Fibroblast of lung (primary cell): ENCODE results near the gene PACRG.

ENCODE experiments used
- CTCF ChIP-seq, 2 donors: IDR thresholded peaks in 1 of 2; conservative IDR thresholded peaks in 1 of 2; 1 replicate in 1 of 2; 2 replicates in 1 of 2; pipeline ENCODE4 v1.5.1; 2011 to 2012; ENCODE audit warnings: low read length in 2 of 2, control low read depth in 1 of 2, inconsistent platforms in 1 of 2, low read depth in 1 of 2, mild to moderate bottlenecking in 1 of 2
- EZH2 ChIP-seq: IDR thresholded peaks from 2 replicates; pipeline ENCODE4 v1.5.1; 2012; ENCODE audit warnings: low read length, control low read depth, mild to moderate bottlenecking; ENCODE audit errors: missing control alignments

DNA sequence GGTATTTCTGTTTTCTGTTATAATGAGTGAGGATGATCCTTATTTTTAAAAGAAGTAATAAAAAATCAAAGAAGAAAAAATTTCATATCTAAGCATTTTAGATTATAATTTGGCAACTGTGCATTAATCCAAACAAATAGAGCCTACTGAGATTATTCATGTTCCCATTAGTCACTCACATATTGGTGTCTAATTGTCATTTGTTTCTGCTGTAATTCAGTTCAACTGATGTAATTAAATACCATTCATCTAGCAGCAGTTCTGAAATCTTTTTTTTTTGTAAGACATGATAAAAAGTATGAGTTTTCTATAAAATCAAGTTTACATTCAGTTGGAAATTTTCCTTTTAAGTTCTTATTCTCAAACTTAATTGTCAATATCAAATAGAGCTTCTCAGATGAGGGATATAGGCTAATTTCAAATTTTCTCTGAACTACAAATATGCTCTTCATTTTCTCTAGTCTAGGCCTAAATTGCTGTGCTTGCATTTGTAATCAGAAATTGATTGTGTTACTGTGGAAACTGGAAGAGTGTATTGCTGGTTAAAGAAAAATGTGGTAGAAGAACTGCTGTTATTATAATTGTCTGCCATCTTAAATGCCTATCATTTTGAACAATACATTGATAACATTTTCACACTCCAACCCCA is 23.6 kb downstream of the PACRG start:
- TF ChIP-seq CTCF (conservative IDR thresholded peaks at IDR 0.05 in 1 of 2, IDR thresholded peaks at IDR 0.05 in 1 of 2; ENCODE audit: low read depth in 1 of 2, low read length in 2 of 2) (no peak), EZH2 (no peak)
